ENCODE measurements around the gene RFX8. TPM values are rescaled to one million over a fixed set of nuclear protein-coding genes. Genes with fewer than 3 reads are reported as not detected.

Gene RFX8
- total RNA-seq = 1 to 10 TPM in 2 of 4 donors, not detected in 2; 2.6 to 3.9 TPM

DNA sequence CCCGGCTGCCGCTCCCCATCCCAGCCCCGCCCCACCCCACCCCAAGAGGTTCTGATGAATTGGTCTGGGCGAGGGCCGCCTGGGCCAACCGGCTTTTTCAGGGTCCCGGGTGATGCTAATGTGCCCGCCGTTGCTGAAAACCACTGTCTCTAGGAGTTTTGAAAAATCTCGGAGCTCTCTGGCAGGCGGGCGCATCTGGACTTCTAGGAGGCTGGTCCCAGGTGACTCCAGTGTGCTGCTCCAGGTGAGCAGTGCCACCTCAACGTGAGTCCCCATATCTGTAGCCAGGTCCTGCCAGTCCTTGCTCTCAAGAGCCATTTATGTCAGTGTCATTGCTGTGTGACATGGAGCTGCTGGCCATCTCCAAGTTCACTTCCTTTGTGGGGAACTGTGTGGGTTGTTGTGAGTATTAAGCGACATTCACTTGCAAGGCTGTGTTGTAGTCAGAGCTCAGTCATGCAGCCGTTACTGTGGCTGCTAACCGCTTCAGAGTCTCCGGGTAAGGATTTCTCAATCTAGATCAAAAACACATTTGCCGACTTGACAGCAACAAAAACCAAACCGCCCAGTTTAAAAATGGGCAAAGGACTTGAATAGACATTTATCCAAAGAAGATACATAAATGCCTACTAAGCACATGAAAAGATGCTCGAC, at the start of gene RFX8:
TSS of gene RFX8 (minus strand) at position 382 of the 654 bp plus-strand sequence. CDS start 8,264 bp downstream, outside the sequence.
- TF ChIP-seq CTCF (IDR thresholded peaks at IDR 0.05) = no peak
- DNase-seq (ENCODE audit: low spot score) (no peak), ATAC-seq (ENCODE audit: low FRiP score) (peak; percentile 63)

DNA sequence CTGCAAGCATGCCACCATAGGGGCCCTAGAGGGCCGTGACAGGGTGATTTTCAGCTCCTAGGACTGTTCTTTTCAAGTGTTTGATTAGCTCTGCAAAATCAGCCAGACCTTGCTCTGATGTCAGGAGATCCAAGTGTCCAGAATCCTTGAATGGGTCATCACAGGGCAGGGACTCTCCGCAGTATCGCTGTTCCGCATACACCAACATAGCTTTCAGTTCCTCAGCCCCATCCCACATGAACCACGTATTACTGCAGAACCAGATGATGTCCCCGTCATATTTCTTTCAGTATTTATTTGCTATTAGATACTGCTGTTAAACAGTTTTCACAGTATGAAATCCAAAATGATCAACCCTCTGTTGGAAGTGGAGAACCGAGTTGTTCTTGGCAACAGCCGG, 46.6 kb upstream of the RFX8 start:
- ATAC-seq (ENCODE audit: low FRiP score) = no peak
- no peak for DNase-seq (ENCODE audit: low spot score)
- TF ChIP-seq CTCF (IDR thresholded peaks at IDR 0.05) = no peak

DNA sequence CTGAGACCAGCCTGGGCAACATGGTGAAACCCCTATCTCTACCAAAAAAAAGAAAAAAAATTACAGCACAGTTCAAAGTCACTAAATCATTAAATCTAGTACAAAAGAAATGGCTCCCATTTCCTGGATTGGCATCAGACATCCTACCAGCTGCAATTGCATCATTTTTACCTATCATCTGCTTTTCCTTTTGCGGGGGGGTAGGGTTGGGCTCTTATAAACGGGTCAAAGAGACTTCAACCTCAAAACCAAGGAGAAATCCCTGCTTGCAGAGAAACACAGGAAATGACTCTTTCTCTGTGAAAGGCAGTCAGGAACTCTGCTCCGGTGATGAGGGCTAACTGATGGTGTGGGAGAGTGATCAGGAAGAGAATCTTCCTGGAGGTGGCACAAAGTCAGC, 45.3 kb upstream of the RFX8 start:
- no peak for ATAC-seq (ENCODE audit: low FRiP score)
- TF ChIP-seq CTCF (IDR thresholded peaks at IDR 0.05) = no peak
- no peak for DNase-seq (ENCODE audit: low spot score)

DNA sequence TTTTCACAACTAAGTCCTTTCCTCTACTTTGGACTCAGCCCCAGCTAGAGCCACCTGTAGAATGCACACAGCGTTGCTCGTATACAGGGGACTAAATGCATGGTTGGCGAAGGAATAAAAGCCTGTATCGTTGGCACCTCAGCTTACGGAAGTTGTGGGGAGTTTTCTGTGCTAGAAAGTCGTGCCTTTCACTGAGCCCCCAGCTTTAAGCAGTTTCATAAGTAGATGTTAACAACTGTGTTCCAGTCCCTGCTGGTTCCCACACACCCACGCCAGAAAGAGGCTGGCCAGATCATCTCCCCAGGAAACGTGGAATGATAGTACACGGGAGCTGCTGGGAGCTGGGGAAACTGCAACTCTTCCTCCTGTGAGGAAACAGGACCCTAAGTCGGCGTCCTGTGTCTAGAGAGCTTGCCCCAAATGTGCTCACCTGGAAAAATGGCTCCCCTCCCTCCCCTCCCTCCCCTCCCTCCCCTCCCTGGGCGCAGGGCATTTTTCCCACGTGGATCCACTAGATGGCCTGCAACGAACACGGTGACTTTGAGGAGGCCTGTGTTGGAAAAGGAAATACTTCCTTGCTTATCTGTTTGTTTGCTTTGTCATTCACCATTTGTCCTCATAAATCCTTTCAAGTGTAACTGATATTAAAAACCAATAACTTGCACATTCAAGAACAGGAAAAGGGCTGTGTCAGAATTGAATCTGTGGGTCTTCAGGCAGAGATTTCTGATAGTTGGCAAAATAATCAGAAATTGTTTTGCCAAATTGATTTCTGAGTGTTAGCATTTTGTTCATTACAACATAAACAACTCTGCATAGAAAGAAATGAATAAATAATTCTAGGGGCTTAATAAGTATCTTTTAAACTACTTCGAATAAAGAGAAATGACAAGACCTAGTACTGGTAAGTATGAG, 43.9 kb upstream of the RFX8 start:
- ATAC-seq (ENCODE audit: low FRiP score) = peak; percentile 21
- no peak for DNase-seq (ENCODE audit: low spot score)
- no peak for TF ChIP-seq CTCF (IDR thresholded peaks at IDR 0.05)

GRCh38 chr2:101517758-101518271, 42.9 kb upstream of the RFX8 start:
- TF ChIP-seq CTCF (IDR thresholded peaks at IDR 0.05) = no peak
- no peak for DNase-seq (ENCODE audit: low spot score)
- no peak for ATAC-seq (ENCODE audit: low FRiP score)

GRCh38 chr2:101516823-101517690, 42.1 kb upstream of the RFX8 start:
- TF ChIP-seq CTCF (IDR thresholded peaks at IDR 0.05) = no peak
- peak; percentile 75 for ATAC-seq (ENCODE audit: low FRiP score)
- no peak for DNase-seq (ENCODE audit: low spot score)
